DND-41 (cell line): ENCODE measurements around the gene KDM5A.

Experiments used
- ATAC-seq: fragments of 200-7000 bp; cut with Tn5 transposase; 3 replicates; pipeline ENCODE4 v1.9.1; 2021; ENCODE audit warnings: low read depth; ENCODE audit not compliant: insufficient read depth
- DNase-seq: peaks from one replicate; pipeline ENCODE4 v3.0.0-alpha.2; 2020
- H2AFZ ChIP-seq: 2 replicates; pipeline ENCODE4 v1.6.0; 2012; ENCODE audit warnings: low read depth, low read length
- H3K27ac ChIP-seq: 2 replicates; pipeline ENCODE4 v1.5.1; 2012; ENCODE audit warnings: low read length, inconsistent platforms
- H3K27me3 ChIP-seq: fragments of 200-600 bp; sonication (generic); 2 replicates; pipeline ENCODE4 v1.6.0; 2012; ENCODE audit warnings: low read length, mild to moderate bottlenecking, inconsistent platforms; ENCODE audit not compliant: insufficient read depth, poor library complexity
- H3K36me3 ChIP-seq: 2 replicates; pipeline ENCODE4 v1.5.1; 2012; ENCODE audit warnings: low read length, inconsistent platforms; ENCODE audit not compliant: insufficient read depth
- H3K4me1 ChIP-seq: 2 replicates; pipeline ENCODE4 v1.5.1; 2012; ENCODE audit warnings: mild to moderate bottlenecking, low read length; ENCODE audit not compliant: insufficient read depth
- H3K4me2 ChIP-seq: 2 replicates; pipeline ENCODE4 v1.6.0; 2012; ENCODE audit warnings: mild to moderate bottlenecking, moderate library complexity, low read length, inconsistent platforms; ENCODE audit not compliant: insufficient read depth
- H3K4me3 ChIP-seq, 2 experiments: fragments of 200-600 bp in 1 of 2; shearing (Covaris generic) in 1 of 2; 2 replicates each; pipeline ENCODE4 v1.5.1; 2012 to 2016; ENCODE audit warnings: inconsistent platforms in 2 of 2, low read length in 2 of 2, mild to moderate bottlenecking in 2 of 2, low read depth in 1 of 2, moderate library complexity in 1 of 2
- H3K79me2 ChIP-seq: 2 replicates; pipeline ENCODE4 v1.6.0; 2012; ENCODE audit warnings: low read length, inconsistent platforms; ENCODE audit not compliant: insufficient read depth
- H3K9ac ChIP-seq: 2 replicates; pipeline ENCODE4 v1.6.0; 2012; ENCODE audit warnings: low read depth, mild to moderate bottlenecking, inconsistent platforms, low read length, moderate library complexity
- H3K9me3 ChIP-seq: 2 replicates; pipeline ENCODE4 v1.5.1; 2012; ENCODE audit warnings: low read length, moderate library complexity, mild to moderate bottlenecking, inconsistent platforms; ENCODE audit not compliant: insufficient read depth, severe bottlenecking
- H4K20me1 ChIP-seq: 2 replicates; pipeline ENCODE4 v1.6.0; 2012; ENCODE audit warnings: low read length; ENCODE audit not compliant: insufficient read depth
- CTCF ChIP-seq: IDR thresholded peaks from 2 replicates; pipeline ENCODE4 v1.5.1; 2012; ENCODE audit warnings: borderline replicate concordance, low read length, moderate library complexity, mild to moderate bottlenecking; ENCODE audit not compliant: poor library complexity, severe bottlenecking; ENCODE audit errors: extremely low read depth
- EZH2 ChIP-seq: IDR thresholded peaks from 3 replicates; pipeline ENCODE4 v1.6.1; 2012; ENCODE audit warnings: borderline replicate concordance, low read depth, mild to moderate bottlenecking, moderate library complexity, low read length, inconsistent platforms; ENCODE audit not compliant: severe bottlenecking

KDM5A gene

GRCh38 chr12:254039-254438 is 135.1 kb downstream of the KDM5A start:
- H4K20me1 ChIP-seq, result no peaks in the 10 kb centered on the region
- H2AFZ ChIP-seq, result no peak overlapping the region
- no peak for DNase-seq
- no peak overlapping the region for H3K4me2 ChIP-seq
- H3K9me3 ChIP-seq, result no peaks in the 10 kb centered on the region
- no peak overlapping the region for H3K9ac ChIP-seq
- no peak overlapping the region for H3K27ac ChIP-seq
- H3K27me3 ChIP-seq, result peaks cover 7% of the 10 kb centered on the region
- no peaks in the 10 kb centered on the region for H3K79me2 ChIP-seq
- H3K36me3 ChIP-seq, result no peaks in the 10 kb centered on the region
- no peak for ATAC-seq
- TF ChIP-seq CTCF (no peak), EZH2 (no peak)
- no peaks in the 10 kb centered on the region for H3K4me1 ChIP-seq
- no peak overlapping the region for H3K4me3 ChIP-seq

- DNase-seq (no peak), ATAC-seq (no peak)
- Histone ChIP-seq H3K4me2 (no peak overlapping the region), H3K27ac (no peak overlapping the region), H4K20me1 (no peaks in the 10 kb centered on the region), H3K9ac (no peak overlapping the region), H2AFZ (no peak overlapping the region), H3K9me3 (no peaks in the 10 kb centered on the region), H3K4me3 (no peak overlapping the region), H3K4me1 (no peaks in the 10 kb centered on the region), H3K27me3 (peaks cover 7% of the 10 kb centered on the region), H3K36me3 (no peaks in the 10 kb centered on the region), H3K79me2 (no peaks in the 10 kb centered on the region)
- TF ChIP-seq CTCF (no peak), EZH2 (no peak)
Measured at GRCh38 chr12:253116-253831, 135.8 kb downstream of the KDM5A start.

- Histone ChIP-seq H4K20me1 (no peaks in the 10 kb centered on the region), H3K4me3 (no peak overlapping the region), H3K79me2 (no peaks in the 10 kb centered on the region), H3K27ac (no peak overlapping the region), H3K4me2 (no peak overlapping the region), H2AFZ (no peak overlapping the region), H3K36me3 (no peaks in the 10 kb centered on the region), H3K9ac (no peak overlapping the region), H3K27me3 (peaks cover 7% of the 10 kb centered on the region), H3K9me3 (peaks cover 5% of the 10 kb centered on the region), H3K4me1 (no peaks in the 10 kb centered on the region)
- no peak for DNase-seq
- ATAC-seq, result no peak
- TF ChIP-seq CTCF, result no peak
- TF ChIP-seq EZH2, result no peak
Measured at GRCh38 chr12:252636-253035, 136.5 kb downstream of the KDM5A start.

- DNase-seq (no peak), ATAC-seq (no peak)
- TF ChIP-seq EZH2, result no peak
- no peak for TF ChIP-seq CTCF
- no peak overlapping the region for H3K9ac ChIP-seq
- H3K27me3 ChIP-seq, result peaks cover 3% of the 10 kb centered on the region
- no peaks in the 10 kb centered on the region for H3K4me1 ChIP-seq
- no peak overlapping the region for H2AFZ ChIP-seq
- H4K20me1 ChIP-seq, result no peaks in the 10 kb centered on the region
- no peak overlapping the region for H3K27ac ChIP-seq
- peaks cover 5% of the 10 kb centered on the region for H3K9me3 ChIP-seq
- H3K36me3 ChIP-seq, result no peaks in the 10 kb centered on the region
- H3K79me2 ChIP-seq, result no peaks in the 10 kb centered on the region
- H3K4me3 ChIP-seq, result no peak overlapping the region
- no peak overlapping the region for H3K4me2 ChIP-seq
Measured at GRCh38 chr12:247271-247670, 141.8 kb downstream of the KDM5A start.
